Measurements from ENCODE around the gene CD46.

Gene CD46

DNA sequence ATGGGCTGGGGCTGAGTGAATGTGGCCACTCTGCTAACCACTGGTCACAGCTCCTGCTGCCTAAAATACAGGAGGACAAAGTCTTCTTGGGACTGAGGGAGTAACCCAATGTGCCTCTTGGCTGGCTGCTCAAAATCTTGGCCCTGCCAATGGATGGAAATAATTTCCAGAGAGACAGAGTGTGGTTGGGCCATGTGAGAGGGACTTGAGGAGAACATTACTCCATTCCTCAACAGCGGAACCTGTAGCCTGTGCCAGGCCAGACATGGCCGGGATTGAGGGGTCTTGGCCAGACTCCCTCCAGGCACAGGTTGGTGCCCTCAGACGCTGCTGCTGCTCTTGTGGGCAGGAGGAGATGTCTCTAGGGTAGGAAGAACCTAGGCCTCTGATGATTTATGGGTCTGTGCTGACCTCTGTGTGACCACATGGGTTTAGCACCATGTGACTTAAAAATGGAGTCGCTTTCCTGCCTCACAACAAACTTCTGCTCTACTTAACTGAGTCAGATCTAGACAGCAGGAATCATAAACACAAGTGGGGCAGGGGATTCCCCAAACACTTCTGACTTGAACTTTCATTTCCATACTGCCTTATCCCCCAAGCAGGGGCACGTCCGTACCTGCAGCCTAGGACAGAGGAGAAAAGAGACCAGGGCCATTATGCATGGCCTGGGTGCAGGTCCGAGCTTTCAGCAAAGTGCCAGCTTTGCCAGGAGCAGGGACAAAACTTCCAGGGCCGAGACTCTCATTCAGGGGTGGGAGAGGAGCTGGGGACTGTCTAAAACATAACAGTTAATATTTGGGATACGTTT, 79.9 kb downstream of the CD46 start:
- no peak for FAIRE-seq

DNA sequence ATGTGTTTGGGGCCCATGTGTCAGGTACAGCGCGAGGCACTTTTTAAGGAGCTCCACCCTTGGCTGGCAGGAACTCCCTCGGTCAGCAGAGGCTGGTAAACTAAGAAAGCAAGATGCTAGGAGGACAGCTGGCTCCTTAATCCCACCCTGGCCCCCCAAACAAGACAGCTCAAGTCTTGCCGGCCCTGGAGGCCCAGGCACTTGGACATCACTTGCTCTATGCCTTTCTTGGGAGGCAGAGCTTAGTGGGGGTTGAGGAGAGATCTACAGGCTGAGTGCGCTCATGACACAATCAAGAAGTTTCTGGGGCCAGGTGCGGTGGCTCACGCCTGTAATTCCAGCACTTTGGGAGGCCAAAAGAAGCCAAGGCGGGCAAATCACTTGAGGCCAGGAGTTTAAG, 80.9 kb downstream of the CD46 start:
- FAIRE-seq = no peak

DNA sequence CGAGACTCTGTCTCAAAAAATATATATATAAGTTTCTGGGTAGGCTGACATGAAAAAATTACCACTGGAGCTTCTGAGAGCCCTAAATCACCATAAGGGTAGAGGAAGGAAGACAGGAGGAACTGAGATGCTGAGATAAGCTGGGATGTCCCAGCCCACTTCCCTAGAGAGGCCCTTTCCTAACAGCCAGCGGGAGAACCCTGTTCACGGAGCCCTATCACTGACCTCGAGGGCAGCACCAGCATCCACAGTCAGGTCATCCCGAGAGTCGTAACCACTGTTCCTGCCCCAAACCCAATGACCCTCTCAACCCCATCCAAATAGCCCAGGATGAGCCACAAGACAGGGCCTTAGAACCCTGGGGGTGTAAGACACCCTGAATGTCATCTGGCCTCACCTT, 81.5 kb downstream of the CD46 start:
- no peak for FAIRE-seq

DNA sequence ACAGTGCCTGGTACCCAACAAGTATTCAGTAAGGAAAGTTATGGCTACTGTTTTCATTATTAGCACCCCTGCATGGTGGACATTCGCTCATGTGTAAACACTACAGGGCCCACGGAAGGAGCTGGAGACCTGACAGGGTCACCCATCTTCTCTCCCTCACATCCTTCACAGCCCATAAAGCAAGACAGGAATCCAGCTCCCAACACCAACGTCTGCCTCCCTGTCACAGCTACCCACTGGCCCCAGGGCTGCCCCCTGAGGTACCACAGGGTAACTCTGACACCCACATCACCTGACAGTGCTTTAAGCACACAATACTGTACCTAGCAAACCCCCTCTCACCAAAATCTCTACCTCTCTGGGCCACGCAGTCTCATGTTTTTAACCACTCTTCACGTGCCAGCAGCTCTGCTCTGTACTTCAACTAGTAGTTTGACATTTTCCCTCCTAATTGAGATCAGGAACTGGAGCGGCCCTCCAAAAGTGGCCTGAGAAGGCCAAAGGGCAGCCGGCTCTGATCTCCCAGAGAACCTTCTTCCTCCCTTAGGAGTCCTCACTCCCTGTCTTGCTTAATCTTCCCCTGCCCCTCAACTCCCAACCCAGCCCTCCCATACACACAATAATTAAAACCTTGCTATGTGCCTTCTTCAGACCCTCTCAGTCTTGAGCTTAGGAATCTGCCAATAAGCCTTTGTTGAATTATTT, 82.3 kb downstream of the CD46 start:
- no peak for FAIRE-seq

DNA sequence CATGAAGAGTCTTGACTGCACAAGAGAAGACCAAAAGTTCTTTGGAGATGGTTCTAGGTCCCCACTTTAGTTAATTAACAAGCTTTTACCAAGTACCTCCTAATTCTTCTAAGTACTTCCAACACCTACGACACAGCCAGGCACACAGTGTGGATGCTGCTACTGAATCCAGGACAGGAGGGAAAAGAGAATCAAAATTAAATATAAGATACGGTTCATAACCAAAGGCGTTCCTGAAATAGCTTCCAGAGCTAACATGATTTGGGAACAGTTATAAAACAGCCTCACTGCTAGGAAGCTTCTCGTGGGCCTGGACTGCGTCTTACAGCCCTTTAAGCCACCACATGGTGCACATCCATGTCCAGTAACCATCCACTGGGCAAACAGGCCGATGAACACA, 84.1 kb downstream of the CD46 start:
- FAIRE-seq = no peak

DNA sequence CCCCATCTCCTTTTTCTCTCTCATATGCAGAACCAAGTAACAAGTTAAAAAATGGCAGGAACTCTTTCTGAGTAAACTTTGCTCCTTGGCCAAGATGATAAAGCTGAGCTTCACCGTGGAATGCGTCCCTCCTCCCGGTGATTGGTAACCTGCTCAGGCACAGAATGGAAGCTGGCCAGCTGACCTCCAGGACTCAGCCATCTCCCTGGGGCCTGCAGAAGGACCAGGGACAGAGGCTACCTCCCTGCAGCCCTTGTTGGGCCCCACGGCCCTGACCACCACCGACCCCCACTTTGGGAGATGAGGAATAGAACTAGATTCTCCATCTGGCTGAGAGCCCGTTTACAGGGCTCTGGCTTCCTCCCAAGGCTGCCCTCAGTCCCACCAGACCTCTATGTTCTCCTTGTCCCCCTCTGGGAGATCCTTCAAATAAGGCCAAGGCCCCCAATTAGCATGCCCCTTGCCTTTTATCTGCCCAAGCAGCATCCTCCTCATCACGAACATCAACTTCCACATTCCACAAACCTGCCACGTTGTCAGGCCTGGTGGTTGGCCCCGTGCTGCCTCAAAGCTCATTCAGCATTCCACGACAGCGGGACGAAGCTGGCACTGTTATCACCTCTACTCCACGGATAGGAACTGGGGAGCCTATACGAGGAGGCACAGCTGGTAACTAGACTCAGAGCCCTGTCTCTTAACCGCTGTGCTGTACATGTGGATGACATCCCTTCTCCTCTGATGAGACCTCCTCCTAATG, 84.9 kb downstream of the CD46 start:
- FAIRE-seq = no peak

DNA sequence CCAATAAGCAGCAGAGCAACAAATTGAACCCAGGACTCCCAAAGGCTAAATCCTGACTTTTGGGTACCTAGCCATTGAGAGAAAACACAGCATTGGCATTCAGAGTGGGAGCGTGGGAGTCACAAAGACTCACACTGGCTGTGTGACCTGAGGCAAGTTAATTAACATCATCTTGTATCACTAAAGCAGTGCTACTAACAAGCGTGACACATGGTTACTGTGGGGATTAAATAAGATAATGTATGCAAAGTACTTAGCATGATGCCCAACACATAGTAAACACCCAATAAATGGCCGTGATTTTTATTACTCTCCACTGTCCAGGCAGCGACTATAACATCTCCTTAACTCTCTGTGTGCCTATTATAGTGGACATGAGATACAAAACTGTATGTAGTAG, 85.8 kb downstream of the CD46 start:
- no peak for FAIRE-seq

DNA sequence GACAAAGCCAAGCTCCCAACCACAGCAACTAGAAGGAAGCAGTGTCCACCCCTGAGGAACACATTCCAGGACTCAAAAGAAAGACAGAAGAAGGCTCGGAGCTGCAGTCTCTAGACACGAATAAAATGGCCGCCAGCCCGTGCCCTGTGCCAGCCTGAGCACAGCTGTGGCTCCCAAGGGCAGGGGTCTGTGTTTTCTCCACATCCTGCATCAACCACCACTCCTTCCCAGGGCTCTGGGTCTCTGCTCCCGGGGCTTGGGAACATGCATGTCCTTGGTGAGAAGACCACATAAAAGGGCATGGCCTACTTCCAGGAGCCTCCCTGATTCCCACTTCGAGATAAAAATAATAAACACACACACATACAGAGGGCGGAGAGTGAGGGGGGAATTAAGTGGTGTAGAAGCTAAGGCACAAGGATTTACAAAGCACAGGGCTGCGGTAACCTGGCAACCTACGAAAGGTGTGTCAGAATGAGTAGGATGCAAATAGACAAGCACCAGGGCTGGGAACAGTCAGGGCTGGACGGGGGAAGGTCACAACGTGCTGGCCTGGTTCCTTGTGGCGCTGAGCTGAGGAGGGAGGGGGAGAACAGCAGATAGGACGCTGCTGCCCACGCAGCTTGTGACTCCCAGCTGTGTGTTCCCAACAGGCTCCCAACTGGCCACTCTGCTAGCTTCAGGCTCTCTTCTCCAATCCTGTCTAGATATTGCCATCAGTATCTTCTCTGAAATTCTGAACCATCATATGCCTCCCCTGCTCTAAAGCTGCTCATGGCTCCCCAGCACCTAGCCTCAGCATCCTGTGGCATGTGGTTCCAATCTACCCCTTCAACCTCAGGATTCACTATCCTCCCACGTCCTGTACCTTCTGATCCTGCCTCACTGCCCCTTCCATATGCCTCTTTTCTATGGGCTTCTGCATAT, 86.6 kb downstream of the CD46 start:
- no peak for FAIRE-seq

DNA sequence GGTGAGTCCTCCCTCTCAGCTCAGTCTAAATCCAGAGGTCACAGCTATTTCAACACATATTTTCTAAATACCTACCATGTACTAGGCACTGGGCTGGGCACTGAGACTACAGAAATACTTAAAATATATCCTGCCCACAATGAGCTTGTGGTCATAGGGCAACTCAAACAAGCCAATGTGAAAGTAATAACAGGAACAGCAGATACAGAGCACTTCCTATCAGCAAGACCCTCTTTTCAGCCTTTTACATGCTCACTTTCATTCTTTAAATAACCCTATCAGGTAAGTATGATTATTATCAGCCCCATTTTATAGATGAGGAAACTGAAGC, 87.2 kb downstream of the CD46 start:
- FAIRE-seq = no peak

DNA sequence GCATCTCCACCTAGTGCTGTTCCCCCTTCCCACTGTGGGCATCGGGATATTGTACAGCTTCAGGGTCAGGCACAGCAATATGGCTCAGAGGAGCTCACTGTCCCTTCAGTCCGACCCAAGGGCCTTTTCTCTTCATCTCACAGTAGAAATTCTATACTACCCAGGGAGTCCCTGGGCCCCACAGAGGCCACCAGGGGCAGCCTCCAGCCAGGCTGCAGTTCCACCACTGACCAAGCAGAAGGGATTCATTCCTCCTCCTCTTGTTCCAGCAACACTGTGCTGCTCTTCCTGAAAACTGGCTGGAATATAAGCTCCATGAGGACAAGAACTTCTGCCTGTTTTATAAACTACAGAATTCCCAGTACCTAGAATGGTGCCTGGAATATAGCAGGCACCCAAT, 88.5 kb downstream of the CD46 start:
- FAIRE-seq = no peak

DNA sequence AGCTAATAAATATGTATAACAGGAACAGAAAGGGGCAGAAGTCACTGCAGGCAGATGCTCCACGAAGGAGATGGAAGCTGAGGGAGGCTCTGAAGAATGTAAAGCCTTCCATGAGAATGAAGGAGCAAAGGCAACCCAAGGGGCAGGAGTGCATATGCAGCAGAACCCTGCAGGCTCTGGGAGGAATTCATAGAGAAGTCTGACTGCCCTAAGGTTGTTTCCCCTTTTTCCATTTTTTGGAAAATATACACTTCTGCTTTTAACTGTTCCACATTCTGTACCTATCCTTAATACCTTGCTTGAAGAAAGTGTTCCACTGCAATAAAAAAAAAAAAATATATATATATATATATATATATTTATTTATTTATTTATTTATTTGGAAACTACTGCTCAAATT, 89.4 kb downstream of the CD46 start:
- FAIRE-seq = no peak

DNA sequence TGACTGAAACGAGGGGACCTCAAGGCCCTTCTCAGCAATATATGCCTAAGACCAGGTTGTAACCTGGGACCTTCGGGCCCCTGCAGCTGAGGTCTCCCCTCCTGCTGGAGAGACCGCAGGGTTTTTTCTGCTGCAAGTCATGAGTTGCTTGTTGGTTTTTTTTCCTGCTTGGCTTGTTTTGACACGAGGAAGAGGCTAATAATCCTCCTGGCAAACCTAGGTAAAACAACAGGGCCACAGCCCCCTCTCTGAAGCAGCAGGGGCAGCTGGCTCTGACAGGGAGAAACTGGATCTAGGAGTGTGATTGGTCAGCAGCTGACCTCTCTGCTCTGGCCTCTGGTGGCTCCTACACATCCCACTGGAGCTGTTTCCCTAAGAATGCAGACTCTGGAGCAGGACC, 90.0 kb downstream of the CD46 start:
- FAIRE-seq = no peak

DNA sequence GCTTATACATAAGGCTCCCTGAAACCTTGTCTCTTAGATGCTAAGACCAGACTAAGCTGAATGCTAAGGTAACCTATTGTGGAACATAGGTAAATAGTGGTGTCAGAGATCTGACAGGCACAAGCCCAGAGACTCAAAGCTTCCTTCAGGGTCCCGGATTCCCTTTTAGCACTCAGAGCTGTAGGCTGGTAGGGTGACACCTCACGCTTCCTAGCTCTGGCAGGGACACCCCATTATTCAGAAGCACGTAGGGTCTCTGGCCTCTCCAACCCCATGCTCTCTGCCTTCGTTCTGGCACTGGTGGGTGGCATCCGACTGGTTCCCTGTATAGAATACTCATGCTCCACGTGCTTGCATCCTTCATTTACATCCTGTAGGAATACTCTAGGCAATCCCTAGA, 90.7 kb downstream of the CD46 start:
- FAIRE-seq = no peak

DNA sequence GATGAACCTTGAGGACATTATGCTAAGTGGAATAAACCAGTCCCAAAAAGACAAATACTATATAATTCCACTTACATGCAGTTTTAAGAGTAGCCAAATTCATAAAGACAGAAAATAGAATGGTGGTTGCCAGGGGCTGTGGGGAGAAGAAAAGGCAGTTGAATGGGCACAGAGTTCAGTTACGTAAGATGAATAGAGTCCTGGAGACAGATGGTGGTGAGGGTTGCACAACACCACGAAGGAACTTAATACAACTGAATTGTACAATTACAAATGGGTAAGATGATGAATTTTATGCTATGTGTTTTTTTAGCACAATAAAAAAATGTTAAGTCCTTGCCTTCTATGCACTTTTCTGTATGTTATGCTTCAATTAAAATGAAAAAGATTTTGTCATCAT, 92.5 kb downstream of the CD46 start:
- no peak for FAIRE-seq

Measured in endometrium (tissue), 2 donors.